Liver (tissue), 9 donors: ENCODE data around the gene MARCHF2. TPM values are rescaled to one million over a fixed set of nuclear protein-coding genes. Genes with fewer than 3 reads are reported as not detected.

Experiments used
- DNase-seq: peaks from one replicate; pipeline ENCODE4 v3.0.0-alpha.2; 2017; ENCODE audit warnings: low spot score
- H3K27ac ChIP-seq, 2 donors: one replicate each; pipeline ENCODE4 v1.7.0; 2013; ENCODE audit warnings: inconsistent platforms in 2 of 2, low read length in 2 of 2, control low read depth in 1 of 2, low read depth in 1 of 2, mild to moderate bottlenecking in 1 of 2
- H3K27me3 ChIP-seq, 4 donors: one replicate each; pipeline versions ENCODE4 v1.6.1 to v1.7.0; 2013; ENCODE audit warnings: low read length in 3 of 4, inconsistent platforms in 1 of 4, mild to moderate bottlenecking in 1 of 4, moderate library complexity in 1 of 4; ENCODE audit not compliant: control insufficient read depth in 4 of 4, insufficient read depth in 4 of 4
- H3K36me3 ChIP-seq, 4 donors: one replicate each; pipeline versions ENCODE4 v1.6.1 to v1.7.0; 2013; ENCODE audit warnings: low read length in 3 of 4, mild to moderate bottlenecking in 3 of 4, low read depth in 1 of 4, moderate library complexity in 1 of 4; ENCODE audit not compliant: control insufficient read depth in 4 of 4, insufficient read depth in 3 of 4
- H3K4me1 ChIP-seq, 4 donors: one replicate each; pipeline versions ENCODE4 v1.6.1 to v1.7.0; 2013; ENCODE audit warnings: low read length in 3 of 4, mild to moderate bottlenecking in 3 of 4, moderate library complexity in 1 of 4; ENCODE audit not compliant: control insufficient read depth in 4 of 4, insufficient read depth in 4 of 4
- H3K4me3 ChIP-seq, 3 donors: one replicate each; pipeline versions ENCODE4 v1.6.1 to v1.7.0; 2013; ENCODE audit warnings: low read length in 3 of 3, control low read depth in 1 of 3, low read depth in 1 of 3, mild to moderate bottlenecking in 1 of 3
- H3K9ac ChIP-seq, 2 donors: one replicate each; pipeline ENCODE4 v1.7.0; 2013; ENCODE audit warnings: low read length in 2 of 2, mild to moderate bottlenecking in 2 of 2, moderate library complexity in 2 of 2, control low read depth in 1 of 2, low read depth in 1 of 2
- H3K9me3 ChIP-seq, 4 donors: one replicate each; pipeline versions ENCODE4 v1.6.1 to v1.7.0; 2013; ENCODE audit warnings: low read length in 3 of 4; ENCODE audit not compliant: control insufficient read depth in 4 of 4
- ATF3 ChIP-seq: IDR thresholded peaks from 2 replicates; pipeline ENCODE4 v1.6.1; 2016; ENCODE audit warnings: antibody characterized with exemption
- CTCF ChIP-seq: fragments of 150-350 bp; IDR thresholded peaks from 2 replicates; pipeline ENCODE4 v1.5.1; 2017; ENCODE audit warnings: improper control_type of control experiment, low read depth, low read length; ENCODE audit not compliant: missing input control
- EGR1 ChIP-seq, 2 donors: IDR thresholded peaks; 2 replicates each; pipeline ENCODE4 v1.6.1; 2016 to 2018; ENCODE audit warnings: antibody characterized with exemption in 2 of 2, low read depth in 2 of 2
- FOXA1 ChIP-seq: IDR thresholded peaks from 2 replicates; pipeline ENCODE4 v1.6.1; 2016; ENCODE audit warnings: antibody characterized with exemption
- GABPA ChIP-seq, 2 donors: IDR thresholded peaks in 1 of 2; conservative IDR thresholded peaks in 1 of 2; 2 replicates each; pipeline ENCODE4 v1.6.1; 2016; ENCODE audit warnings: antibody characterized with exemption in 2 of 2, mild to moderate bottlenecking in 1 of 2, moderate library complexity in 1 of 2
- HNF4G ChIP-seq: IDR thresholded peaks from 2 replicates; pipeline ENCODE4 v1.6.1; 2016; ENCODE audit warnings: antibody characterized with exemption
- JUND ChIP-seq, 2 donors: IDR thresholded peaks; 2 replicates each; pipeline ENCODE4 v1.6.1; 2016; ENCODE audit warnings: antibody characterized with exemption in 2 of 2
- RAD21 ChIP-seq, 2 donors: IDR thresholded peaks; 2 replicates each; pipeline ENCODE4 v1.6.1; 2016; ENCODE audit warnings: antibody characterized with exemption in 2 of 2, mild to moderate bottlenecking in 2 of 2
- REST ChIP-seq: IDR thresholded peaks from 2 replicates; pipeline ENCODE4 v1.6.1; 2016; ENCODE audit warnings: antibody characterized with exemption, mild to moderate bottlenecking
- TAF1 ChIP-seq: conservative IDR thresholded peaks from 2 replicates; pipeline ENCODE4 v1.6.1; 2016; ENCODE audit warnings: antibody characterized with exemption, mild to moderate bottlenecking
- YY1 ChIP-seq: IDR thresholded peaks from 2 replicates; pipeline ENCODE4 v1.6.1; 2016; ENCODE audit warnings: antibody characterized with exemption, mild to moderate bottlenecking
- ZBTB33 ChIP-seq: IDR thresholded peaks from 2 replicates; pipeline ENCODE4 v1.6.1; 2016; ENCODE audit warnings: antibody characterized with exemption
- WGBS: extraction: QIAGEN DNeasy Blood & Tissue Kit; methylation state at CpG from one replicate; pipeline ENCODE4 v1.1.7; 2013; 5-methylcytosine and 5-hydroxymethylcytosine counted together
- polyA plus RNA-seq, 2 donors: library from polyadenylated mRNA; stranded (reverse) in 1 of 2; unstranded in 1 of 2; fragments of 200-250 nt in 1 of 2; fragments of >200 nt in 1 of 2; fragmentation: Nextera tagmentation in 1 of 2; extraction: Ambion mirVana in 1 of 2; gene quantifications; one replicate each; pipeline versions ENCODE4 v1.2.1 to v1.2.3, GENCODE V29; 2013 to 2015
- total RNA-seq, 2 donors: library from RNA; depleted of rRNA; stranded (reverse); fragments of >200 nt; gene quantifications; one replicate each; pipeline ENCODE4 v1.2.3, GENCODE V29; 2014
- donor health status: healthy.
- donor health status: healthy.
- donor health status: healthy.
- donor health status: healthy.
- donor health status: healthy.

The MARCHF2 gene
- total and polyA plus RNA-seq, 4 donors = 21.6 to 89.5 (median 58.8) TPM

GRCh38 chr19:8401981-8402411 lies 11.1 kb upstream of the MARCHF2 start:
- TF ChIP-seq TAF1 (no peak), HNF4G (no peak), CTCF (no peak), ATF3 (no peak), EGR1 (IDR thresholded peaks at IDR 0.05; ENCODE audit: low read depth in 2 of 2) (no peak), REST (no peak), ZBTB33 (no peak), FOXA1 (no peak), RAD21 (IDR thresholded peaks at IDR 0.05) (no peak), JUND (IDR thresholded peaks at IDR 0.05) (no peak), GABPA (IDR thresholded peaks at IDR 0.05 in 1 of 2, conservative IDR thresholded peaks at IDR 0.05 in 1 of 2) (no peak), YY1 (no peak)
- DNase-seq = no peak
- WGBS = 95% methylated on average over 21 of the region's 21 CpGs
- peaks cover 0 to 10% (median 3%) of the 10 kb centered on the region in 4 donors for H3K4me1 ChIP-seq
- no peak overlapping the region for H3K27ac ChIP-seq
- H3K27me3 ChIP-seq = no peaks in the 10 kb centered on the region
- H3K9me3 ChIP-seq = no peaks in the 10 kb centered on the region
- H3K36me3 ChIP-seq = peaks cover 12 to 39% (median 19%) of the 10 kb centered on the region in 4 donors
- H3K4me3 ChIP-seq = no peak overlapping the region
- no peak overlapping the region for H3K9ac ChIP-seq

- H3K4me3 ChIP-seq = no peak overlapping the region
- no peaks in the 10 kb centered on the region for H3K27me3 ChIP-seq
- peaks cover 12 to 38% (median 19%) of the 10 kb centered on the region in 4 donors for H3K36me3 ChIP-seq
- DNase-seq = no peak
- H3K9me3 ChIP-seq = no peaks in the 10 kb centered on the region
- WGBS = 95% methylated on average over 44 of the region's 44 CpGs
- peaks cover 0 to 6% (median 2%) of the 10 kb centered on the region in 4 donors for H3K4me1 ChIP-seq
- TF ChIP-seq REST = no peak
- H3K27ac ChIP-seq = no peak overlapping the region
- H3K9ac ChIP-seq = no peak overlapping the region
Observed at GRCh38 chr19:8403098-8403819, 9.8 kb upstream of the MARCHF2 start.
